HG03520 (cell line): Measurements from ENCODE around the gene CAMK2D.
"Not testable (repeated sequence)": the region's sequence is repeated elsewhere in the genome, so short reads cannot be mapped to it uniquely, and the experiment has no call there.

Experiments used
- ATAC-seq: cut with Tn5 transposase; IDR thresholded peaks from one replicate; pipeline ENCODE4 v1.9.1; 2021; ENCODE audit warnings: mild to moderate bottlenecking, moderate library complexity; ENCODE audit not compliant: unreplicated experiment

Gene CAMK2D

GRCh38 chr4:113761620-113762185 is at the start of gene CAMK2D:
Gene CAMK2D, minus strand, starts transcription at chr4:113761738. Its CDS starts 670 bp downstream, at chr4:113761068.
- peak; percentile 33 for ATAC-seq

DNA sequence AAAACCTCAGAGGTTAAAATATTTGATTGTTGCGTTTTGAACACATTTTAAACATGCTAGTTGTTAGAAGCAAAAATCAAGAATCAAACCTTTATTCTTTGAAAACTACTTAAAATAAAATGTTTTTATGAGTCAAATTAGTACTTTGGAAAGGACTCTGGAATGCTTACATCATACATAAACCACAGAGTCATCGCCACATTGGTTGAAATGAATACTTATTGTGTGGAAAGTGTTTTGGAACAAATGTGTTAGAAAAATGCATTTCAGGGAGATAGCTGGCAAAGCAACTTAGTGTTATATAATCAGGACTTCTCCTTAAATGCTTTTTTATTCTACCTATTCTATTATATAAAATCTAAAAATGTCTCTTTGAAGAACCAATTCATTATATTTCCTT is 49.4 kb upstream of the CAMK2D start:
- ATAC-seq: no peak

DNA sequence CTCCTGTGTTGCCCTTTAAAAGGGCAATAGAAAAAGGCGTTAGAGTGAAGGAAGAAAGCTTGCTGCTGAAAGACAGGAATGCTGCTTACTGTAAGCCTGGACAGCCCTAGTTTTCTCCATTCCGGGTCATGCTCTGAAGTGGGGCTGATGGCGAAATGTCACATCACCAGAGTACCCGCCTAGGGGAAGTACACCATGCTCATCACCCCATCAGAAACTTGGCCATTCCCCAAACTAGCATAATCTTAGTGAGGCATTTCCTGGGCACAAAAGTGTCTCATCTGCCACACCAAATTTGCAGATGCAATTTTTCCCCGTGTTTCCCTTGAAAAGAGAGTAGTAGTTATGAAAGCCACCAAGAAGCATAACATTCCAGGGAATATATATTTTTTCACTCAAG is 47.8 kb upstream of the CAMK2D start:
- ATAC-seq: no peak

GRCh38 chr4:113806850-113807249 is 45.3 kb upstream of the CAMK2D start:
- no peak for ATAC-seq

- ATAC-seq: no peak
Measured at GRCh38 chr4:113801882-113802281, 40.3 kb upstream of the CAMK2D start.

- ATAC-seq: not testable (repeated sequence)
Measured at GRCh38 chr4:113796381-113796780, 34.8 kb upstream of the CAMK2D start.

- ATAC-seq: no peak
Measured at GRCh38 chr4:113790478-113790877, 28.9 kb upstream of the CAMK2D start.

DNA sequence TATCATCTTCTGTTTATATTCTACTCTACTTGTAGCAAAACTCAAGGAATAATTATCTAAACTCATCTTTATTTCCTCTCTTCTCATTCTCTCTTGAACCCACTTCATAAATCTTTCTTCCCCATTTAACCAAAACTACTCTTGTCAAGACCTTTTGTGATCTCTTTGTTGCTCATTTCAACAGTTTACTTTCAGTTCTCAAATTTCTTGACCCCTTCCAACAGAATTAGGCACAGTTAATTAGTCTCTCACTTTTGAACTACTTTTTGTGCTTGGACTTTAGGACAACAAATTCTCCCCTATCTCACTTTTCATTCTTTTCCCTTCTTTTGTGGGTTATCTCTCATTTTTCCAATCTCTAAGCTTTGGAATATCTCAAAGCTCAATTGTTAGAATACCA is 27.4 kb upstream of the CAMK2D start:
- ATAC-seq: no peak

- no peak for ATAC-seq
Measured at GRCh38 chr4:113785781-113786180, 24.2 kb upstream of the CAMK2D start.

GRCh38 chr4:113784497-113785250 is 23.1 kb upstream of the CAMK2D start:
- ATAC-seq: no peak

GRCh38 chr4:113783701-113784100 is 22.2 kb upstream of the CAMK2D start:
- ATAC-seq: no peak

DNA sequence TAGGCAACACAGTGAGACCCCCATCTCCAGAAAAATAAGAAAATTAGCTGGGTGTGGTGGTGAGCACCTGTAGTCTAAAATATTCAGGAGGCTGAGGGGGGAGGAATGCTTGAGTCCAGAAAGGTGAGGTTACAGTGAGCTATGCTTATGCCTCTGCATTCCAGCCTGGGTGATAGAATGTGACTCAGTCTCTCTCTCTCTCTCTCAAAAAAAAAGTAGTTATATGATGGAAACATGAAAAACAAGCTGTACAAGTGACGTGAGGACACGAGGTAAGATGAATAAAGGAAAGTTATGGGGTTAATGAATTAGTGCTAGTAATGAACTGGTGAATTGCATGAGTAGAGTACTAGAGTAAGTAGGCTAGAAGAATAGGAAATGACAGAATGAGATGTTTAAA is 21.8 kb upstream of the CAMK2D start:
- ATAC-seq: no peak

- ATAC-seq: no peak
Measured at GRCh38 chr4:113781439-113782040, 20.0 kb upstream of the CAMK2D start.

- no peak for ATAC-seq
Measured at GRCh38 chr4:113776679-113777078, 15.1 kb upstream of the CAMK2D start.

DNA sequence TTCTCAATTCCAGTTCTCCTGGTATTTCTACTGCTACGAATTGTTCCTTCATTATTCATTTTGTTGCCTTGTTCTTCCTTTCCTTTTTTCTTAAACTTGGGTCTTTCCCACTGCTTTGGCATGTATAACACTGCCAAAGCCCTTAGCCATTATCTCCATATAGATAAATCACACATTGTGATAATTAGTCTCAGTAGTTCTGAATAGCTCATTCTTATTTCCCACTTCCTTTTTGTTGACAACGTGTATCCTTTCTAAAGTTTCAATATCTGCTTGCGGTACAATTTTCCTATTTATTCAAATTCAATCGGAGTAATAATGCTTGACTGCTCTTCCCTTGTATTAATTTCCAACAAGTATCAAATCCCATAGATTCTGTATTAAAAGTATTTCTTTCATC is 14.5 kb upstream of the CAMK2D start:
- no peak for ATAC-seq

DNA sequence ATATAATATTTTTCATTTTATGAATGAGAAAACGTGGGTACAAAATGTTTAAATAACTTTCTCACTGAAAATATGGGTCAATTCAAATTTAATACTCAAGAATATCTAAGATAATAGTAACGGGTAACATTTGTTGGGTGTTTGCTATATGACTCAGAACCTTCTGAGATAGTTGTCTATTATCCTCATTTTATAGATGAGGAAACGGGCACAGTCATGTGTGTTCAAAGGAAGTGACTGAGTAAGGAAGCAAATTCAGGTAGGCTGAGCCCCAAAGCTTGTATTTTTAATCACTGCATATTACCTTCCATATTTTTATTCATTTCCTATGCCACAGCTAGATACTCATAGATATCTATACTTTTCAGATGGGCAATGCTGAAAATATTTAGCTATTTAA is 12.2 kb upstream of the CAMK2D start:
- ATAC-seq: no peak

GRCh38 chr4:113773014-113773413 is 11.5 kb upstream of the CAMK2D start:
- no peak for ATAC-seq

- no peak for ATAC-seq
Measured at GRCh38 chr4:113772319-113772718, 10.8 kb upstream of the CAMK2D start.

DNA sequence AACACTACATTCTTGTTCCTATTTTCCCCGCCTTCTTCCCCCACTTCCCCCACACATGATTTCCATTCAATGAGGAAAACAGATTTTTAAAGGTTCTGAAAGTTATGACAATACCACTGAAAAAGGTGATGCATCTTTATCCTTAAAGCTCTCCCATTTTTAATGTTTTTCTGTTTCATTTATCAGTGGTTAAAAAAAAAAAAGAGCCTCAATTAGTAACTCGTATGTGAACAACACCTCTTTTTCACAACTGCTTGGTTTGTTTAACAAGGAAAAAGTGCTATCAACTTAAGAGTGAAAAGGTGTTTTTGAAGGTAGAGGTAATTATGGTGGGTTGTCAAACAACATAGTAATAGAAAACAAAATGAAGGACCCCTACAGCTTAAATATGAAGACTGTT is 8.2 kb upstream of the CAMK2D start:
- no peak for ATAC-seq

GRCh38 chr4:113768952-113769351 is 7.4 kb upstream of the CAMK2D start:
- ATAC-seq: no peak

GRCh38 chr4:113766882-113767281 is 5.3 kb upstream of the CAMK2D start:
- no peak for ATAC-seq

DNA sequence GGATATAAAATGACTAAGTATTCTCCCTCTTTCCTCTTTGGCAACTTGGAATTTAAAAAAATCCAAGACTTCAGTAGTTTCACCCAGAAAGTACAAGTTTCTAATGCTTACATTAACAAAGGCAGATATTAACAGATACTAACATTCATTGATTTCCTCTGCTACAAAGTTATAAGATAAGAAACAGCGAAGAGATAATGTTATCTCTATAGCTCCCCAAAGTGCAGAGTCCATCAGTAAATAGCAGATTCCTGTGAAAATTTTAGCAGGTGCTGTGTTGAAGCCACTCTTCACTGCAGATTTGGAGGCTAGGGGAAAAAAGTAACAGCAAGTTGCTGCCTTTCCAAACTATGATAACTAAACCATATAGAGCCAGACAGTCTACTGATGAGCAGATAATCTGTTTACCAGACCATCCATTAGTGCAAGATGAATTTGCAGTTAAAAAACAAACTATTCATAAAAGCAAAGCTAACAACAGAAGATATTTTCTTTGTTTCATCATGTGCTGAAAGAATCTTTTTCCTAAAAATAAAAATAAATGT is 3.3 kb upstream of the CAMK2D start:
- ATAC-seq: no peak
